GM18951 (cell line): ENCODE data around the gene MAP2K3.
"Not testable (repeated sequence)": the region's sequence is repeated elsewhere in the genome, so short reads cannot be mapped to it uniquely, and the experiment has no call there.

Experiments used
- POLR2A ChIP-seq: IDR thresholded peaks from 4 replicates; pipeline ENCODE4 v1.6.1; 2011; ENCODE audit warnings: mild to moderate bottlenecking; ENCODE audit not compliant: insufficient read length, insufficient read depth; ENCODE audit errors: extremely low read depth
- in situ Hi-C: fragments of 300-500 bp; cut with MboI; formaldehyde crosslinking; loops from one replicate; pipeline ENCODE4 v1.12.0; 2022; ENCODE audit warnings: low sequenced_read_pairs, mixed read lengths, inconsistent platforms; ENCODE audit not compliant: unreplicated experiment

Gene MAP2K3

GRCh38 chr17:21349358-21350050 is 65.0 kb downstream of the MAP2K3 start:
- in situ Hi-C loops = loop anchor here (10.0 kb wide), 1 partner anchor 395 kb away; no protein-coding TSS in a partner anchor

DNA sequence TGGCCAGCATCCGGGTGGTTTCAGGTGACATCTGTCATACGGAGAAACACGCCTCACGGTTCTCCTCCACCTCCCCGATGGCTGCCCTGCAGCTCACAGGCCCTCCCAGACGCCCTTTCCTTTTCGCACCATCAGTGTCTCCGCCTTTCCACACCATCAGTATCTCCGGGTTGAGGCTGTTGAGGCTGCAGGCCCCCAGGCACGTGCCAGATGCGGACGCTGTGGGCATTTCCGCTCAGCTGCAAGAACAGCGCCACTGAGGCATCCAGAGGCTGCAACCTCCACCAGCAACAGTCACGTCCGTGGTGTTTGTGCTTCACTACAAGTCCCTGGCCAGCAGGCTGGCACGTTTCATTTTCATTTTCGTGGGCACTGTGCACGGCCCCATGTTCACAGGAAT is 66.0 kb downstream of the MAP2K3 start:
- in situ Hi-C loops = not testable (repeated sequence)

DNA sequence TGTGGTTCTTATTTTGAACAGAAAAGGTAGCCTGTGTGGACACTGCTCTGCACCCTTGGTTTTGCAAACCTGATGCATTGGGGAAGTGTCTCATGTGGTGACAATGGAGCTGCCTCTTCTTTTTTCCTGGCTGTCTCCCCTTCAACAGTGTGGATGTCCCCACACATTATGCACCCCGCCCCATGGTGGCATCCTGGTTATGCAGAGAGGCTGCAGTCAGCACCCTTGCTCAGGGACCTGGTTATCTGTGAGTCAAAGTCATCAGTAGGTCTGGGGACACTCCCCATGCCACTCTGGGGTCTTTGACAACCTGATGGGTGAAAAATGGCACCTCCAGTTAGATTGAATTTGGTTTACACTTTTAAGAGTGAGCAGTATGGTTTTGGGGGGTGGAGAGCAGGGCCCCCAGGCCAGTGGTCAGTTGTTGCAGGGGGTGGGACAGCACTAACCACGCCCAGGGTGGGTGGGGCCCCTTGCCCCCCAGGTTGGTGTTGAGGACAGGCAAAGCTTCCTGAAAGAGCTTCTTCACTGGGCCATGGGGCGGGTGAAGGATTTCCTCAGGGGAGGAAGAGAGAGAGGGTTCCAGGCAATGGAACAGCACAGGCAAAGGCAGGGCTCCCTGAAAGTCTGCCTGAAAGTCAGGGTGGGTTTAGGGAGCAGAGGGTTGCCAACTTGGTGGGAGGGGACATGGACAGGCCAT is 67.0 kb downstream of the MAP2K3 start:
- in situ Hi-C loops = no loop called here
- no peak for TF ChIP-seq POLR2A

DNA sequence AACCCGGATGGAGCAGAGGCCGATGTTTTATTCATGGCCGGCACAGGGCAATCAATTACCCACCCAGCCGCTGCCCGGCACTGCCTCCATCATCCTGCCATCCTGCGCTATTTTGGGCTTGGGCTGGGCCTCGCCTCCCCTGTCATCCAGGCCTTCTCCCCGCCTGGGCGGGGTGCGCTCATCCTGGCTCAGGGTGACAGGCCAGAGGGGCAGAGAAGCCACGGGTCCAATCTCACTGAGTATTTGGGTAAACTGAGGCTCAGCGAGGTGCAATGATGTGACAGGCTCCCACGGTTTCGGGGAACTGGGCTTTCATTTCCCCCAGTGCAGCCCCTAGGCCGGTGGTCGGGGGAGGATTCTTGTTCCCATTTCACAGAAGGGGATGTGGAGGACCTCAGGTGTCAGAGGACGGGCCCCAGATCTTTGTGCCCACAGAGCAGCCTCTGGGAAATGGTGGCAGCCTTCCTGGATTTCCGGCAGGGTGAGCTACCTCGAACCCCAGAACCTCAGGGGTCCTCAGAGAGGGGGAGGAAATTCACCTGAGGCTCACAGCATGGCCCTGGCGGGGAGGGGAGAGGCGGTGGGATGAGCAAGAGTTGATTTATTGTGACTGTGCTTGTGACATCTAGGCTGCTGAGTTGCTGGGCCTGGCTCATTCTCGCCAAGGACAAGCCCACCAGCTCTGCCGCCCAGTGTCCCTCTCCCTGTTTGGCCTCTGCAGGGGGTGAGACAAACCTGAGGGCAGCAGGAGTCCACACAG is 67.9 kb downstream of the MAP2K3 start:
- in situ Hi-C loops = no loop called here
- TF ChIP-seq POLR2A = no peak

GRCh38 chr17:21352981-21353265 is 68.4 kb downstream of the MAP2K3 start:
- no peak for TF ChIP-seq POLR2A
- in situ Hi-C loops = no loop called here

DNA sequence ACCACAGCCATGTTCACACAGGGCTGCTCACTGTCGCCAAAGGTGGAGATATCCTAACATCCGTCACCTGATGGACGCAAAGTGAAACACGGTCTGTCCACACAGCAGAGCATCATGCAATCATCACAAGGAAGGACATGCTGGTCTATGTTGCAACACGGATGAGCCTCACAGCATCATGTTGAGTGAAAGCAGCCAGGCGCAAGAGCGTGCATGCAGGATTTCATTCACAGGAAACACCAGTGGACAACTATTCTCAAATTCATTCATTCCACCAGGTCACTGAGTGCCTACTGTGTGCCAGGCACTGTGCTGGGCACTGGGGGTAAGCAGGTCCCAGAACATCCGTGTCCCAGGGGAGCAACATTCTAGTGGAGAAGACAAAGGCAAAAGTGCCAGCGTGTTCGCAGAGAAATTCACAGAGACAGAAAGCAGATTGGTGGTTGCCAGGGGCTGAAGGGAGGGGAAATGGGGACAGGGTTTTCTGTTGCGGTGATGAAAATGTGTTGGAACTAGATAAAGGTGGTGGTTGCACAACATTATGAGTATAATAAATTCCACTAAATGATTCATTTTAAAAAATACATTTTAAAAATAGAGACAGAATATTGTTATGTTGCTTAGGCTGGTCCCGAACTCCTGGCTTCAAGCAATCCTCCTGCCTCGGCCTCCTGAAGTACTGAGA is 69.0 kb downstream of the MAP2K3 start:
- in situ Hi-C loops = no loop called here
- no peak for TF ChIP-seq POLR2A

DNA sequence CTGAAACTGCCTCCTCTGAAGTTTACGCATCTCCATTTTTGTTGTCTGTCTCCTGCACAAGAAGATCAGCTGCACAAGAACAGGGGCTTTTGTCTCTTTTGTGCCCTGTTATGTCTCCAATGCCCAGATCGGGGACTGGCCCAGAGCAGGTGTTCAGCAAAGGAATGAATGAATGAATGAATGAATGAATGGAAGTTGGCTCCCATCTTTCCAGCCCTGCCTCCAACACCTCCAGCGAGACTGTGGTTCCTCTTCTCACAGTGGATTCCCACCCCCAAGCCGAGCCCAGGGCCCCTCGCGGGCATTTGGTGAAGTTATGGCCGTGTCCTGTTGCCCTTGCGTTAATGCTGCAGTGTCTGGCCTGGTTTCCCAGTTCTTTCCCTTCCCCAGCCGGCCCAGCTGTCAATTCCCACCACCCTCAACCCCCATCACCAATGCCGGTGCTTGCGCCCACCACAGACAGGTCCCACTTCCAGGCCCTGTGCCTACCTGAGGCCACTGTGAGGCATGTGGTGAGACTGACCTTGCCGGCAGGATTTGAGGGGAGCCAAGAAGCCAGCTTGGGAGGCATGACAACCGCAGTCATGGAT is 70.4 kb downstream of the MAP2K3 start:
- TF ChIP-seq POLR2A = no peak
- in situ Hi-C loops = no loop called here

GRCh38 chr17:21355586-21355985 is 71.1 kb downstream of the MAP2K3 start:
- in situ Hi-C loops = no loop called here
- TF ChIP-seq POLR2A = no peak

- TF ChIP-seq POLR2A = no peak
- in situ Hi-C loops = no loop called here
Measured at GRCh38 chr17:21356537-21357127, 72.1 kb downstream of the MAP2K3 start.

DNA sequence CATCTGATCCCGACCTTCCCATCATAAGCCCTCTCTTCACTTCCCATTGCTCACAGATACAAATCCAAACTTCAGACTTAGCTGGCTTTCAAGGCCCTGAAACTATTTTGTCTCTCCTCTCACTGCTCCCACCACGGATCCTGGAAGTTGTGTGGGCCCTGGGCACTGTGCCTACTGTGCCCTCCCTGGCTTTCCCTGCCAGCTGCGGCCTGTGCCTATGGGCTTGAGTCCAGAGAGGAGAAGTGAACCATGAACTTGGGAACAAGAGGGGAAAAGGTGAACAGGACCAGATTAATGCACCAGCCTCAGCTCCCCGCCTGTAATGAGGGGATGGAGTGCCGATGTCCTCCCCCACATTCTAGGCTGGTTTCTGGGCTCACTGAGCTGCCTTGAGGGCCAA is 72.8 kb downstream of the MAP2K3 start:
- in situ Hi-C loops = no loop called here
- TF ChIP-seq POLR2A = no peak

GRCh38 chr17:21357696-21358656 is 73.5 kb downstream of the MAP2K3 start:
- in situ Hi-C loops = no loop called here
- TF ChIP-seq POLR2A = no peak
